Epithelial cell of esophagus (primary cell): Measurements from ENCODE around the gene MGLL.

Experiments
- DNase-seq: peaks from one replicate; pipeline ENCODE4 v3.0.0; 2010; ENCODE audit warnings: low read depth
- H3K4me3 ChIP-seq: 2 replicates; pipeline ENCODE4 v1.5.1; 2011; ENCODE audit warnings: mild to moderate bottlenecking, low read length, control low read depth
- CTCF ChIP-seq: IDR thresholded peaks from 2 replicates; pipeline ENCODE4 v1.5.1; 2011; ENCODE audit warnings: low read depth, mild to moderate bottlenecking, low read length, control low read depth, inconsistent platforms; ENCODE audit not compliant: insufficient read depth; ENCODE audit errors: missing control alignments

The MGLL gene

GRCh38 chr3:127772273-127772672, 50.0 kb downstream of the MGLL start:
- no peak for DNase-seq
- no peak overlapping the region for H3K4me3 ChIP-seq
- no peak for TF ChIP-seq CTCF

- no peak overlapping the region for H3K4me3 ChIP-seq
- no peak for DNase-seq
- TF ChIP-seq CTCF = no peak
Observed at GRCh38 chr3:127771746-127772145, 50.6 kb downstream of the MGLL start.

GRCh38 chr3:127770671-127771355, 51.5 kb downstream of the MGLL start:
- H3K4me3 ChIP-seq = no peak overlapping the region
- DNase-seq = no peak
- TF ChIP-seq CTCF = no peak

- DNase-seq = no peak
- TF ChIP-seq CTCF = no peak
- H3K4me3 ChIP-seq = no peak overlapping the region
Observed at GRCh38 chr3:127769284-127770081, 52.8 kb downstream of the MGLL start.

- H3K4me3 ChIP-seq = no peak overlapping the region
- peak; percentile 92 for DNase-seq
- TF ChIP-seq CTCF = peak; percentile 10
Observed at GRCh38 chr3:127768346-127769008, 53.8 kb downstream of the MGLL start.

- no peak overlapping the region for H3K4me3 ChIP-seq
- DNase-seq = no peak
- TF ChIP-seq CTCF = no peak
Observed at GRCh38 chr3:127767126-127767525, 55.2 kb downstream of the MGLL start.
